ENCODE measurements around the gene PPAT.

PPAT gene

GRCh38 chr4:56433280-56433679 lies 2.1 kb downstream of the PPAT start:
- DNase-seq = no peak

- no peak for DNase-seq
These were observed 5.2 kb downstream of the PPAT start for GRCh38 chr4:56430203-56430602.

GRCh38 chr4:56427179-56427578 lies 8.2 kb downstream of the PPAT start:
- DNase-seq = no peak

- no peak for DNase-seq
These were observed 9.1 kb downstream of the PPAT start for GRCh38 chr4:56426273-56426672.

GRCh38 chr4:56425518-56425917 lies 9.9 kb downstream of the PPAT start:
- no peak for DNase-seq

- peak; percentile 8 to 14 for DNase-seq
These were observed 10.5 kb downstream of the PPAT start for GRCh38 chr4:56424697-56425514.

GRCh38 chr4:56424176-56424575 lies 11.2 kb downstream of the PPAT start:
- DNase-seq = no peak

- DNase-seq = no peak
These were observed 18.0 kb downstream of the PPAT start for GRCh38 chr4:56417396-56417795.

GRCh38 chr4:56416349-56416748 lies 19.1 kb downstream of the PPAT start:
- no peak for DNase-seq

- DNase-seq = no peak
These were observed 21.2 kb downstream of the PPAT start for GRCh38 chr4:56414135-56414670.

GRCh38 chr4:56410247-56411062 lies 25.0 kb downstream of the PPAT start:
- peak; percentile 91 for DNase-seq

- DNase-seq = peak in 1 of 2 experiments; percentile 9
These were observed 25.8 kb downstream of the PPAT start for GRCh38 chr4:56409511-56410090.

- no peak for DNase-seq
These were observed 26.4 kb downstream of the PPAT start for GRCh38 chr4:56408978-56409377.

GRCh38 chr4:56406151-56406550 lies 29.3 kb downstream of the PPAT start:
- DNase-seq = no peak

- no peak for DNase-seq
These were observed 30.4 kb downstream of the PPAT start for GRCh38 chr4:56405016-56405415.

GRCh38 chr4:56400560-56400959 lies 34.9 kb downstream of the PPAT start:
- no peak for DNase-seq

- no peak for DNase-seq
These were observed 44.1 kb downstream of the PPAT start for GRCh38 chr4:56391270-56391669.

GRCh38 chr4:56389558-56389957 lies 45.9 kb downstream of the PPAT start:
- no peak for DNase-seq

- DNase-seq = no peak
These were observed 47.1 kb downstream of the PPAT start for GRCh38 chr4:56388306-56388705.

- peak; percentile 90 to 94 for DNase-seq
These were observed 48.1 kb downstream of the PPAT start, which contains the start of gene AASDH for GRCh38 chr4:56387023-56388001. AASDH (minus strand) TSS chr4:56387491; CDS start chr4:56384299, 3,192 bp downstream.

GRCh38 chr4:56386091-56386490 lies 49.3 kb downstream of the PPAT start:
- DNase-seq = no peak

- DNase-seq = no peak
These were observed 60.0 kb downstream of the PPAT start for GRCh38 chr4:56375458-56375857.

Data from NCI-H446 (cell line).